Endothelial cell (in vitro differentiated cells): ENCODE results near the gene RNF145. TPM values are rescaled to one million over a fixed set of nuclear protein-coding genes. Genes with fewer than 3 reads are reported as not detected.

Source experiments
- DNase-seq: peaks from one replicate; pipeline ENCODE4 v3.0.0; 2021; ENCODE audit warnings: low spot score
- H3K27ac Mint-ChIP-seq: one replicate; pipeline ENCODE4 v1.8.0; 2021; ENCODE audit warnings: mixed read lengths, inconsistent platforms; ENCODE audit not compliant: unreplicated experiment
- H3K27me3 Mint-ChIP-seq: one replicate; pipeline ENCODE4 v1.8.0; 2021; ENCODE audit warnings: mild to moderate bottlenecking, moderate library complexity, mixed read lengths, inconsistent platforms; ENCODE audit not compliant: unreplicated experiment
- H3K36me3 Mint-ChIP-seq: one replicate; pipeline ENCODE4 v1.8.0; 2021; ENCODE audit warnings: mild to moderate bottlenecking, low read depth, mixed read lengths, inconsistent platforms; ENCODE audit not compliant: unreplicated experiment
- H3K4me1 Mint-ChIP-seq: one replicate; pipeline ENCODE4 v1.8.0; 2021; ENCODE audit warnings: mild to moderate bottlenecking, mixed read lengths, inconsistent platforms; ENCODE audit not compliant: unreplicated experiment
- H3K4me3 Mint-ChIP-seq: one replicate; pipeline ENCODE4 v1.8.0; 2021; ENCODE audit warnings: mild to moderate bottlenecking, mixed read lengths, inconsistent platforms; ENCODE audit not compliant: unreplicated experiment
- H3K9me3 Mint-ChIP-seq: one replicate; pipeline ENCODE4 v1.8.0; 2021; ENCODE audit warnings: mixed read lengths, inconsistent platforms; ENCODE audit not compliant: unreplicated experiment
- total RNA-seq: library from RNA; stranded (reverse); fragmentation: NEBNext Ultra II Directional; extraction: Animal tissue kit (Norgen Biotek cat#: 25700); gene quantifications from one replicate; pipeline ENCODE4 v1.2.1, GENCODE V29; 2021; ENCODE audit not compliant: unreplicated experiment
- TF ChIP-seq, protein P1 (sequence below): fragments of 200-600 bp; sonication (generic); IDR thresholded peaks from one replicate; pipeline ENCODE4 v1.5.0; 2021; ENCODE audit warnings: antibody characterized with exemption; ENCODE audit not compliant: unreplicated experiment

RNF145 gene
- total RNA-seq, 1 donor from 2014 or later, result 102 TPM

DNA sequence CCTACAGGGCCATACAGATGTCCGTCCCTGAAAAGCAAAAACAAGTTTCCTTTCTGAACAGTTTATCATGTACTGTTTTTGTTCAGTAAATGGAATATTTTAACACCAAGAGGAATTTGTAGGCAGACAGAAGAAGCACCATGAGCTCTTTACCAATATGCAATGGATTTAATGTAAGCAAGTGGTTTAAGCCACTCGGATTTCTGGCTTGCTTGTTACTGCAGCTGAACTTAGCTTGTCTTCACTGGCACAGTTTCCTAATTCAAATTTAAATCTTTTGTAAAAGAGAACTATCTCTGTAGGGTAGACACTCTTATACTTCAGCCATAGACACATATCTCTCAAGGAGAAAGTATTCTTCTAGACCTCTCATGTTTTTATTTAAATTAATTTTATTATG is 96.9 kb downstream of the RNF145 start:
- Mint-ChIP-seq H3K27me3 (peaks cover 6% of the 10 kb centered on the region), H3K36me3 (no peaks in the 10 kb centered on the region), H3K9me3 (no peaks in the 10 kb centered on the region), H3K27ac (no peak overlapping the region), H3K4me3 (no peak overlapping the region), H3K4me1 (no peaks in the 10 kb centered on the region)
- DNase-seq, result no peak
- TF ChIP-seq, protein P1, sequence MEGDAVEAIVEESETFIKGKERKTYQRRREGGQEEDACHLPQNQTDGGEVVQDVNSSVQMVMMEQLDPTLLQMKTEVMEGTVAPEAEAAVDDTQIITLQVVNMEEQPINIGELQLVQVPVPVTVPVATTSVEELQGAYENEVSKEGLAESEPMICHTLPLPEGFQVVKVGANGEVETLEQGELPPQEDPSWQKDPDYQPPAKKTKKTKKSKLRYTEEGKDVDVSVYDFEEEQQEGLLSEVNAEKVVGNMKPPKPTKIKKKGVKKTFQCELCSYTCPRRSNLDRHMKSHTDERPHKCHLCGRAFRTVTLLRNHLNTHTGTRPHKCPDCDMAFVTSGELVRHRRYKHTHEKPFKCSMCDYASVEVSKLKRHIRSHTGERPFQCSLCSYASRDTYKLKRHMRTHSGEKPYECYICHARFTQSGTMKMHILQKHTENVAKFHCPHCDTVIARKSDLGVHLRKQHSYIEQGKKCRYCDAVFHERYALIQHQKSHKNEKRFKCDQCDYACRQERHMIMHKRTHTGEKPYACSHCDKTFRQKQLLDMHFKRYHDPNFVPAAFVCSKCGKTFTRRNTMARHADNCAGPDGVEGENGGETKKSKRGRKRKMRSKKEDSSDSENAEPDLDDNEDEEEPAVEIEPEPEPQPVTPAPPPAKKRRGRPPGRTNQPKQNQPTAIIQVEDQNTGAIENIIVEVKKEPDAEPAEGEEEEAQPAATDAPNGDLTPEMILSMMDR, result no peak

Other genes starting within 250 kb of the RNF145 start
- 8.4 TPM for gene EBF1, start 109.6 kb downstream of the RNF145 start, total RNA-seq
- gene UBLCP1, start 53.7 kb upstream of the RNF145 start, total RNA-seq, result 24.5 TPM
- gene IL12B, start 120.9 kb upstream of the RNF145 start, total RNA-seq, result not detected